ENCODE results near the gene ENTPD3. TPM values are rescaled to one million over a fixed set of nuclear protein-coding genes. Genes with fewer than 3 reads are reported as not detected.

The ENTPD3 gene
- total RNA-seq, 2 donors from 2014 or later = 12.2 to 17.1 TPM

DNA sequence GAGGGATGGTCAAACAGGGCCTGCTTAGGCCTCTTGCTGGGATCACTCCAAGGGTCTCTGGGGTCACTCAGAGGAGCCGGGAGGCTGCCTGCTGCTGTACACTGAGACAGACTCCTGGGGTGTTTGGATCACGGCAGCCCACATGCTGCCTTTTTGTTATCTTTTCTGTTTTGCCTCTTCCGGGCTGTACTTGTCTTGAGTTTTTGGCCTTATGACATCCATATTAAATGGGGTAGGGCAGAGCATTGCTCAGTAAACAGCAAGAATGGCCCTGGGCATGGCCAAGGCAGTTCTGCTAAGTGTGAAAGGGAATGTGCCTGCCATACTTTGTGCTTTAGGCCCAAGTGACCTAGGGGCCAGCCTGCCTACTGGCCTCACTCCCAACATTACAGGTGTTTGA is 771 bp upstream of the ENTPD3 start:
- 90 to 100% methylated on average over 3 of the region's 3 CpGs for WGBS, 2 donors
- TF ChIP-seq POLR2A (IDR thresholded peaks at IDR 0.05) (no peak), CTCF (IDR thresholded peaks at IDR 0.05) (no peak)
- DNase-seq = no peak
- Histone ChIP-seq H3K27me3 (no peaks in the 10 kb centered on the region), H3K36me3 (replicated peaks in 1 of 2; ENCODE audit: insufficient read depth in 1 of 2, low read depth in 2 of 2) (no peaks in the 10 kb centered on the region), H3K27ac (peak overlapping the region in 2 of 4 donors; percentile 46 to 55), H3K9me3 (no peaks in the 10 kb centered on the region), H3K4me3 (no peak overlapping the region), H3K4me1 (peaks cover 22% of the 10 kb centered on the region)
- no peak for ATAC-seq
- intact Hi-C loops (cut with DNase I) = no loop called here

DNA sequence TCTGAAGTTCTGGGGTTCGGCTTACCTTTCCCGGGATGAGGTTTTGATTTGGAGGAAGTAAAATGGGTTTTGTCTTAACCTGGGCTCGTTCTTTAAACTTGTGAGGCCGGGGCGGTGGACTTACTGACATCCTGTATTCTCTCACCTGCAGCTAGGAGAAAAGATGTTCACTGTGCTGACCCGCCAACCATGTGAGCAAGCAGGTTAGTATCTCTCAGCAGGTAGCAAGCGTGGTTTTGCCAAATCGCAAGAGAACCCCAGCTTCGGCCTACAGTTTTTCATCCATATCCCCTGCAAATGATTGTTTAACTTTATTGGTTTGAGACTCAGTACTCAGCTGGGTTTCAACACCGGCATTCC is 891 bp downstream of the ENTPD3 start:
- H3K27me3 ChIP-seq = no peaks in the 10 kb centered on the region
- H3K27ac ChIP-seq = peak overlapping the region in 3 of 4 donors; percentile 55 to 62 (median 62)
- WGBS, 2 donors = 56 to 60% methylated on average over 10 of the region's 10 CpGs
- intact Hi-C loops (cut with DNase I) = no loop called here
- no peaks in the 10 kb centered on the region for H3K36me3 ChIP-seq (replicated peaks in 1 of 2; ENCODE audit: insufficient read depth in 1 of 2, low read depth in 2 of 2)
- H3K9me3 ChIP-seq = no peaks in the 10 kb centered on the region
- peaks cover 22% of the 10 kb centered on the region for H3K4me1 ChIP-seq
- TF ChIP-seq CTCF (IDR thresholded peaks at IDR 0.05) (peak in 2 of 7 experiments; percentile 0 to 6), POLR2A (IDR thresholded peaks at IDR 0.05) (no peak)
- ATAC-seq (no peak), DNase-seq (peak in 1 of 4 donors; percentile 24)
- H3K4me3 ChIP-seq = no peak overlapping the region

DNA sequence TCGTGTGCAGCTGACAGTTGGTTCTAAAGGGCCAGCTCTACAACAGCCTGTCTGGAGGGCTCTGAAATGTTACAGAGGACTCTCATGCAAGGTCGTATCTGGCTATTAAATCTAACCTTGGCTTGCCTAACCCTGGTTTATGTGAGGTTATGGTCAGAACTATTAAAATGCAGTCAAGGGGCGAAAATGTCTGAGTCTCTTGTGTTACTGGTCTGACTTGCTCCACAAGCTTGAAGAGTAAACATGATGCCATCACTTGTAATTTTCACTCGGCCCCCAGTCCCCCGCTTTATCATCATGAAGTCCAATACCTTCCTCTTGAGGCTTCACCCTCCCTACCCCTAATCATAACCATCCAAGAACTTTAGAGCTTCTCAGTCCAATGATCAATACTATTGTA is 9.4 kb downstream of the ENTPD3 start:
- Histone ChIP-seq H3K9me3 (no peaks in the 10 kb centered on the region), H3K27me3 (no peaks in the 10 kb centered on the region), H3K4me1 (peaks cover 14% of the 10 kb centered on the region), H3K36me3 (replicated peaks in 1 of 2; ENCODE audit: insufficient read depth in 1 of 2, low read depth in 2 of 2) (no peaks in the 10 kb centered on the region), H3K27ac (no peak overlapping the region), H3K4me3 (no peak overlapping the region)
- TF ChIP-seq POLR2A (IDR thresholded peaks at IDR 0.05) = no peak
- no peak for TF ChIP-seq CTCF (IDR thresholded peaks at IDR 0.05)
- intact Hi-C loops (cut with DNase I) = no loop called here
- ATAC-seq = no peak
- 63% methylated on average over 5 of the region's 5 CpGs for WGBS, 2 donors
- no peak for DNase-seq

DNA sequence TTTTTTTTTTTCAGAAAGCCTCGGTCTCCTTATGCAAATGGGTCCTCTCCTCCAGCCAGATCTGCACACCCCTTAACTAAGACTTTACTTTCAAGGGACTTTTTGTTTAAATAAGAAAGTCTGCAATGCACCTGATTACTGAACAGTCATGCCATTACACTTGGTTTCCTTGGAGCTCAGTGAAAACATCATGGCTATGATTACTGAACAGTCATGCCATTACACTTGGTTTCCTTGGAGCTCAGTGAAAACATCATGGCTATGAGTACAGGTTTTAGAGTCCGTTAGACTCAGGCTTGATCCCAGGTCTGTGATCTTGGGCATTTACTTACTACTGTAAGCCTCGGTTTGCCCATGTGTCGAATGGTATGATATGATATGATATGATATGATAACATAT is 10.1 kb downstream of the ENTPD3 start:
- no peak overlapping the region for H3K4me3 ChIP-seq
- intact Hi-C loops (cut with DNase I) = no loop called here
- ATAC-seq (no peak), DNase-seq (no peak)
- TF ChIP-seq CTCF (IDR thresholded peaks at IDR 0.05) = no peak
- no peak for TF ChIP-seq POLR2A (IDR thresholded peaks at IDR 0.05)
- peaks cover 14% of the 10 kb centered on the region for H3K4me1 ChIP-seq
- H3K9me3 ChIP-seq = no peaks in the 10 kb centered on the region
- 83 to 87% methylated on average over 4 of the region's 4 CpGs for WGBS, 2 donors
- no peaks in the 10 kb centered on the region for H3K36me3 ChIP-seq (replicated peaks in 1 of 2; ENCODE audit: insufficient read depth in 1 of 2, low read depth in 2 of 2)
- no peaks in the 10 kb centered on the region for H3K27me3 ChIP-seq
- peak overlapping the region in 1 of 4 donors; percentile 66 for H3K27ac ChIP-seq

DNA sequence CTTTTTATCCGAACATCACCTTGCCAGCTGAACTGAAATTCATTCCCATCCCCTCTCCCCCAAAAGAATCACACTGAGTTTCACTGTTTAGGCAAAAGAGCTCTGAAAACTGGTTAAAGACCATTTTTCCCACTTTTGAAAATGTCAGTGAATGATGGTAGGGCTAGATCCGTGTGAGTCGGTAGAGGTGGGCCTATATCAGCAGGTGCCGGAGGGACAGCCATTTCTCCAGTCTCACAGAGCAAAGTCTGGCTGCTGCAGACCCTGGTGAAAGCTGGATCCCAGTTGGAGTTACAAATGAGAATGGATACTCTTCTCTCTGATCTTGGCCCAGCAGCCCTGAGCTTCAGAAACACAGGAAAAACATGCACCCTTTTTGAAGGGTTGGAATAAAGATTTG is 10.9 kb downstream of the ENTPD3 start:
- H3K27ac ChIP-seq = peak overlapping the region; percentile 52 to 74 (median 62)
- no peak for TF ChIP-seq CTCF (IDR thresholded peaks at IDR 0.05)
- TF ChIP-seq POLR2A (IDR thresholded peaks at IDR 0.05) = no peak
- no peak for ATAC-seq
- no peaks in the 10 kb centered on the region for H3K36me3 ChIP-seq (replicated peaks in 1 of 2; ENCODE audit: insufficient read depth in 1 of 2, low read depth in 2 of 2)
- intact Hi-C loops (cut with DNase I) = no loop called here
- DNase-seq = no peak
- WGBS, 2 donors = 65 to 67% methylated on average over 4 of the region's 4 CpGs
- peaks cover 14% of the 10 kb centered on the region for H3K4me1 ChIP-seq
- no peaks in the 10 kb centered on the region for H3K9me3 ChIP-seq
- no peak overlapping the region for H3K4me3 ChIP-seq
- H3K27me3 ChIP-seq = no peaks in the 10 kb centered on the region

Data from body of pancreas (tissue), 4 donors.